ENCODE results near the gene MAST4. TPM values are rescaled to one million over a fixed set of nuclear protein-coding genes. Genes with fewer than 3 reads are reported as not detected.

The MAST4 gene
- polyA plus RNA-seq, 2 of the 4 experiments (the other 2 are of a cell fraction): 1.2 to 5.8 TPM

GRCh38 chr5:67156976-67157583, 560.9 kb downstream of the MAST4 start (continued):
- TF ChIP-seq REST (IDR thresholded peaks at IDR 0.05): no peak

- FAIRE-seq: no peak
- 84% methylated on average over 3 of the region's 3 CpGs for WGBS (ENCODE audit: missing lambda C conversion rate)
- TF ChIP-seq EHMT2 (IDR thresholded peaks at IDR 0.05; ENCODE audit: low read depth) (no peak), PHF8 (IDR thresholded peaks at IDR 0.05; ENCODE audit: borderline replicate concordance, low read depth) (no peak), TP53 (CRISPR knock-in tag; IDR thresholded peaks at IDR 0.05) (no peak), EP300 (IDR thresholded peaks at IDR 0.05) (no peak), RARB (CRISPR knock-in tag; IDR thresholded peaks at IDR 0.05) (no peak), KDM1A (IDR thresholded peaks at IDR 0.05; ENCODE audit: low read depth) (no peak)
- DNase-seq (ENCODE audit: low read depth in 1 of 2, low spot score in 1 of 2): no peak
- H3K4me2 ChIP-seq: peak overlapping the region; percentile 52
- ChIA-PET POLR2A (interaction anchor here (2.6 kb wide), 1 partner anchor 47 kb away, joined by 8 read pairs; no protein-coding TSS in a partner anchor), CTCF (interaction anchor here (0.6 to 6.4 kb wide), 6 partner anchors 32 to 1092 kb away, joined by 3 to 109 read pairs (median 4); no protein-coding TSS in a partner anchor)
- H3K4me3 ChIP-seq: no peak overlapping the region
- H3K4me1 ChIP-seq: peaks cover 24% of the 10 kb centered on the region
- H3K27ac ChIP-seq: peak overlapping the region; percentile 46 to 70; a peak in 5 of 6 replicates
- no peaks in the 10 kb centered on the region for H3K9me3 ChIP-seq
- no peak for ATAC-seq
Measured at GRCh38 chr5:67160272-67160671, 564.1 kb downstream of the MAST4 start.

- WGBS (ENCODE audit: missing lambda C conversion rate): 12% methylated on average over 3 of the region's 3 CpGs
- ATAC-seq (peak in 1 of 2 experiments; percentile 63; a peak in 3 of 6 replicates), DNase-seq (ENCODE audit: low read depth in 1 of 2, low spot score in 1 of 2) (peak; percentile 58 to 62), FAIRE-seq (peak; percentile 13)
- ChIA-PET POLR2A (interaction anchor here (2.6 kb wide), 1 partner anchor 46 kb away, joined by 8 read pairs; no protein-coding TSS in a partner anchor), CTCF (interaction anchor here (1.0 to 8.3 kb wide), 5 partner anchors 10 to 353 kb away, joined by 3 to 190 read pairs (median 4); no protein-coding TSS in a partner anchor)
- TF ChIP-seq EHF (CRISPR knock-in tag; IDR thresholded peaks at IDR 0.05): no peak
- no peak for TF ChIP-seq JUN (IDR thresholded peaks at IDR 0.05)
- 0 out of 4 replicates have a peak, but pooled peaks of 1 of the 2 experiments have one; percentile 18 for TF ChIP-seq CEBPB (IDR thresholded peaks at IDR 0.05)
- TF ChIP-seq MYC (IDR thresholded peaks at IDR 0.05; ENCODE audit: borderline replicate concordance, low read length): no peak
- no peak; the same call in 1 of the 2 replicates for TF ChIP-seq JUNB (IDR thresholded peaks at IDR 0.05)
- no peak for TF ChIP-seq SREBF2 (IDR thresholded peaks at IDR 0.05)
- no peak for TF ChIP-seq RFX5 (IDR thresholded peaks at IDR 0.05)
- TF ChIP-seq GATA3 (IDR thresholded peaks at IDR 0.05; ENCODE audit: borderline replicate concordance): peak; percentile 60; the same call in 1 of the 2 replicates
- no peak for TF ChIP-seq ZSCAN20 (CRISPR knock-in tag; IDR thresholded peaks at IDR 0.05)
- no peak for TF ChIP-seq RARB (CRISPR knock-in tag; IDR thresholded peaks at IDR 0.05)
- TF ChIP-seq HMGXB4 (CRISPR knock-in tag; IDR thresholded peaks at IDR 0.05; ENCODE audit: borderline replicate concordance): no peak
- no peak for TF ChIP-seq E2F6 (IDR thresholded peaks at IDR 0.05; ENCODE audit: borderline replicate concordance, low read depth)
- TF ChIP-seq FOSL2 (IDR thresholded peaks at IDR 0.05): peak; percentile 18; the same call in 1 of the 2 replicates
- TF ChIP-seq FOSL2 (CRISPR knock-in tag; IDR thresholded peaks at IDR 0.05): no peak
- no peak for TF ChIP-seq BCL3 (IDR thresholded peaks at IDR 0.05)
- Histone ChIP-seq H3K9me3 (no peaks in the 10 kb centered on the region), H3K4me3 (no peak overlapping the region), H3K27ac (peak overlapping the region; percentile 46 to 70; a peak in 5 of 6 replicates), H3K4me1 (peaks cover 28% of the 10 kb centered on the region), H3K4me2 (peak overlapping the region; percentile 52)
Measured at GRCh38 chr5:67160985-67161384, 564.8 kb downstream of the MAST4 start.

Data from A549 (cell line).